ENCODE results near the gene ZNF587. TPM values are rescaled to one million over a fixed set of nuclear protein-coding genes. Genes with fewer than 3 reads are reported as not detected.
"Not testable (repeated sequence)": the region's sequence is repeated elsewhere in the genome, so short reads cannot be mapped to it uniquely, and the experiment has no call there.

ZNF587 gene
- total RNA-seq, 2 donors from 2014 or later, result 13.7 to 20.1 TPM

DNA sequence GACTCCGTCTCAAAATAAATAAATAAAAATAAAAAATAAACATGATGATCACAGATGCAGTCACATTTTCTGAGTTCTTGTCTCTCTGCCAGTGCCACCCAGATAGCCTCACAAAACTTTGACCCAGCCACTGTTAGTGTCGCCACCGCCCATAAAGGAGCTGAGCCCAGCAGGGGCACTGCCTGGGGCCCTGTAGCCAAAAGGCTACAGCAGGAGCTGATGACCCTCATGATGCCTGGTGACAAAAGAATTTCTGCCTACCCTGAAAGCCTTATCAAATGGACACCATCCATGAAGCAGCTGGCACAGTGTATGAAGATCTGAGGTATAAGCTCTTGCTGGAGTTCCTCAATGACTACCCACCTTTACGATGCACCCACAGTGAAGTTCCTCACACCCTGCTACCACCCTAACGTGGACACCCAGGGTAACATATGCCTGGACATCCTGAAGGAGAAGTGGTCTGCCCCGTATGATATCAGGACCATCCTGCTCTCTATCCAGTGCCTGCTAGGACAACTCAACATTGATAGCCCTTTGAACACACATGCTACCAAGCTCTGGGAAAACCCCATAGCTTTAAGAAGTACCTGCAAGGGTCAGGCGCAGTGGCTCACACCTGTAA is 18.3 kb downstream of the ZNF587 start:
- TF ChIP-seq POLR2A (IDR thresholded peaks at IDR 0.05) (no peak), CTCF (IDR thresholded peaks at IDR 0.05) (no peak)
- WGBS, 2 donors, result 95 to 97% methylated on average over 7 of the region's 7 CpGs
- H3K4me3 ChIP-seq, result no peak overlapping the region
- DNase-seq, result no peak
- ATAC-seq, result no peak
- no peaks in the 10 kb centered on the region for H3K4me1 ChIP-seq
- intact Hi-C loops (cut with DNase I), result no loop called here
- no peak overlapping the region for H3K27ac ChIP-seq
- peaks cover 0 to 69% (median 0%) of the 10 kb centered on the region in 3 donors for H3K9me3 ChIP-seq
- no peaks in the 10 kb centered on the region for H3K27me3 ChIP-seq
- H3K36me3 ChIP-seq (replicated peaks in 1 of 2; ENCODE audit: insufficient read depth in 1 of 2, low read depth in 2 of 2), result peaks cover 26 to 27% of the 10 kb centered on the region in 2 donors

GRCh38 chr19:57869655-57870054 is 20.0 kb downstream of the ZNF587 start:
- H3K27ac ChIP-seq; DNase-seq; intact Hi-C loops (cut with DNase I); H3K4me3 ChIP-seq; ATAC-seq; H3K4me1 ChIP-seq; H3K27me3 ChIP-seq: not testable (repeated sequence)
- 69 to 95% methylated on average over 3 to 6 of the region's 6 CpGs for WGBS, 2 donors
- Histone ChIP-seq H3K9me3 (peaks cover 0 to 77% (median 3%) of the 10 kb centered on the region in 3 donors), H3K36me3 (replicated peaks in 1 of 2; ENCODE audit: insufficient read depth in 1 of 2, low read depth in 2 of 2) (peaks cover 23 to 24% of the 10 kb centered on the region in 2 donors)

GRCh38 chr19:57870225-57870624 is 20.6 kb downstream of the ZNF587 start:
- H3K27ac ChIP-seq, result no peak overlapping the region
- WGBS, 2 donors, result 24 to 33% methylated on average over 2 of the region's 2 CpGs
- peaks cover 21 to 24% of the 10 kb centered on the region in 2 donors for H3K36me3 ChIP-seq (replicated peaks in 1 of 2; ENCODE audit: insufficient read depth in 1 of 2, low read depth in 2 of 2)
- DNase-seq, result no peak
- H3K27me3 ChIP-seq, result no peaks in the 10 kb centered on the region
- no peak for ATAC-seq
- intact Hi-C loops (cut with DNase I), result no loop called here
- peaks cover 0 to 78% (median 3%) of the 10 kb centered on the region in 3 donors for H3K9me3 ChIP-seq
- no peak for TF ChIP-seq POLR2A (IDR thresholded peaks at IDR 0.05)
- no peak for TF ChIP-seq CTCF (IDR thresholded peaks at IDR 0.05)
- H3K4me1 ChIP-seq, result no peaks in the 10 kb centered on the region
- no peak overlapping the region for H3K4me3 ChIP-seq

DNA sequence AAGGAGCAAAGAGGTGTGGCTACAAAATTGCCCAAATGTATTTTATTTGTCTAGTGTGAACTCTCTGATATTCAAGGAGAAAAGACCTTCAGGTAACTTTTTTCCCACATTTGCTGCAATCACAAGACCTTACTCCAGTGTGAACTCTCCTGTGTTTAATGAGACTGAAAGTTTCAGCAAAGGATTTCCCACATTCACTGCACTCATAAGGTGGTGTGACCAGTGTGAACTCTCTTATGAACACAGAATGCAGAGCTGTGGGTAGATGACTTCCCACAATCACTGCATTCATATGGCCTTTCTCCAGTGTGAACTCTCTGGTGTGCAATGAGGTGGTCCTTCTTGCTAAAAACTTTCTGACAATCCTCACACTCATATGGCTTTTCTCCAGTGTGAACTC is 22.8 kb downstream of the ZNF587 start:
- Histone ChIP-seq H3K27me3 (no peaks in the 10 kb centered on the region), H3K4me1 (no peaks in the 10 kb centered on the region), H3K36me3 (replicated peaks in 1 of 2; ENCODE audit: insufficient read depth in 1 of 2, low read depth in 2 of 2) (peaks cover 4 to 7% of the 10 kb centered on the region in 2 donors), H3K27ac (no peak overlapping the region), H3K9me3 (peaks cover 0 to 73% (median 3%) of the 10 kb centered on the region in 3 donors), H3K4me3 (no peak overlapping the region)
- intact Hi-C loops (cut with DNase I), result no loop called here
- TF ChIP-seq CTCF (IDR thresholded peaks at IDR 0.05) (no peak), POLR2A (IDR thresholded peaks at IDR 0.05) (no peak)
- no peak for DNase-seq
- no peak for ATAC-seq

DNA sequence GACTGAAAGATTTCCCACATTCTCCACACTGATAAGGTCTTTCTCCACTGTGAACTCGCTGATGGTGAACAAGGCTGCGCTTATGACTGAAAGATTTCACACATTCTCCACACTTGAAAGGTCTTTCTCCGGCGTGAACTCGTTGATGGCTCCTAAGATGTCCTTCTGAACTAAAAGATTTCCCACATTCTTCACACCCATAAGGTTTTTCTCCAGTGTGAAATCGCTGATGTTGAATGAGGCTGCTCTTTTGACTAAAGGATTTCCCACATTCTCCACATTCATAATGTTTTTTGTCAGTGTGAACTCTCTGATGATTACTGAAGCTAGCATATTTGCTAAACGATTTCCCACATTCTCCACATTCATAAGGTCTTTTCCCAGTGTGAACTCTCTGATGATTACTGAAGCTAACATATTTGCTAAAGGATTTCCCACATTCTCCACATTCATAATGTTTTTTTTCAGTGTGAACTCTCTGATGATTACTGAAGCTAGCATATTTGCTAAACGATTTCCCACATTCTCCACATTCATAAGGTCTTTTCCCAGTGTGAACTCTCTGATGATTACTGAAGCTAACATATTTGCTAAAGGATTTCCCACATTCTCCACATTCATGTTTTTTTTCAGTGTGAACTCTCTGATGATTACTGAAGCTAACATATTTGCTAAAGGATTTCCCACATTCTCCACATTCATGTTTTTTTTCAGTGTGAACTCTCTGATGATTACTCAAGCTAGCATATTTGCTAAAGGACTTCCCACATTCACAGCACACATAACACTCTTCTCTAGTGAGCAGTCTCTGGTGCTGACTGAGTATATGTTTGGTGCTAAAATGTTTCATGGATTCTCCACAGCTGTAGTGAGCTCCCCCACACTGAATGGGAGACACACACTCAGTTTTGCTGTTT is 24.5 kb downstream of the ZNF587 start:
- intact Hi-C loops (cut with DNase I); H3K4me3 ChIP-seq; ATAC-seq; DNase-seq; H3K27me3 ChIP-seq; H3K36me3 ChIP-seq (replicated peaks in 1 of 2; ENCODE audit: insufficient read depth in 1 of 2, low read depth in 2 of 2); H3K4me1 ChIP-seq; H3K27ac ChIP-seq: not testable (repeated sequence)
- WGBS, 2 donors, result 90 to 91% methylated on average over 8 of the region's 8 CpGs
- peaks cover 0 to 58% (median 3%) of the 10 kb centered on the region in 3 donors for H3K9me3 ChIP-seq

All from body of pancreas (tissue), 4 donors.